ENCODE data around the gene GATM. TPM values are rescaled to one million over a fixed set of nuclear protein-coding genes. Genes with fewer than 3 reads are reported as not detected.

GATM gene
- total and polyA plus RNA-seq, 12 donors, result 3.6 to 73.2 (median 25.8) TPM

DNA sequence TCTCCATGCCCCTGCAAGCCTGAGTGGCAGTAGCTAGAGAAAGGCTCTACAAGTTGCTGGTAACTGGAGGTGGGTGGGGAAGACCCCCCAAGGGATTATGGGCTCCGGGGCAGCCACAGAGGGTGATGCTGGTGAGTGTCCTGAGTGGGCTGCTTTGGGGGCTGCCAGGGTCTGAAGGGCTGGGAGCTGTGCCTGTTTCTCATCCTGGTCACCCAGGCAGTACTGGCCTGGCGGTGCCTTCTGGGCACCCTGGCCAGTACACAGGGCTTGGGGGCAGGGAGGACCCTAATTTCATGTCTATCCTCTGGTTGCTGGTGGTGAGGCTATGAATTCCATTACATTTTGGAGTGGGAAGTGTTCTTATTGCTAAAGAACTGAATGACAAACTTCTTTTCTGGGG, 46.1 kb upstream of the GATM start:
- peaks cover 0 to 16% of the 10 kb centered on the region in 2 donors for H3K36me3 ChIP-seq (replicated peaks in 1 of 2)
- no peaks in the 10 kb centered on the region for H3K4me1 ChIP-seq (replicated peaks in 1 of 2)
- intact Hi-C loops (cut with DNase I), result no loop called here
- TF ChIP-seq, protein P1, sequence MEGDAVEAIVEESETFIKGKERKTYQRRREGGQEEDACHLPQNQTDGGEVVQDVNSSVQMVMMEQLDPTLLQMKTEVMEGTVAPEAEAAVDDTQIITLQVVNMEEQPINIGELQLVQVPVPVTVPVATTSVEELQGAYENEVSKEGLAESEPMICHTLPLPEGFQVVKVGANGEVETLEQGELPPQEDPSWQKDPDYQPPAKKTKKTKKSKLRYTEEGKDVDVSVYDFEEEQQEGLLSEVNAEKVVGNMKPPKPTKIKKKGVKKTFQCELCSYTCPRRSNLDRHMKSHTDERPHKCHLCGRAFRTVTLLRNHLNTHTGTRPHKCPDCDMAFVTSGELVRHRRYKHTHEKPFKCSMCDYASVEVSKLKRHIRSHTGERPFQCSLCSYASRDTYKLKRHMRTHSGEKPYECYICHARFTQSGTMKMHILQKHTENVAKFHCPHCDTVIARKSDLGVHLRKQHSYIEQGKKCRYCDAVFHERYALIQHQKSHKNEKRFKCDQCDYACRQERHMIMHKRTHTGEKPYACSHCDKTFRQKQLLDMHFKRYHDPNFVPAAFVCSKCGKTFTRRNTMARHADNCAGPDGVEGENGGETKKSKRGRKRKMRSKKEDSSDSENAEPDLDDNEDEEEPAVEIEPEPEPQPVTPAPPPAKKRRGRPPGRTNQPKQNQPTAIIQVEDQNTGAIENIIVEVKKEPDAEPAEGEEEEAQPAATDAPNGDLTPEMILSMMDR (IDR thresholded peaks at IDR 0.05), result no peak
- TF ChIP-seq POLR2A (IDR thresholded peaks at IDR 0.05), result no peak
- no peak for DNase-seq
- no peaks in the 10 kb centered on the region for H3K27me3 ChIP-seq
- WGBS, 4 donors, result 93 to 97% (median 95%) methylated on average over 2 of the region's 2 CpGs
- H3K9me3 ChIP-seq (replicated peaks in 1 of 3), result no peaks in the 10 kb centered on the region
- no peak overlapping the region for H3K27ac ChIP-seq
- H3K4me3 ChIP-seq, result no peak overlapping the region

DNA sequence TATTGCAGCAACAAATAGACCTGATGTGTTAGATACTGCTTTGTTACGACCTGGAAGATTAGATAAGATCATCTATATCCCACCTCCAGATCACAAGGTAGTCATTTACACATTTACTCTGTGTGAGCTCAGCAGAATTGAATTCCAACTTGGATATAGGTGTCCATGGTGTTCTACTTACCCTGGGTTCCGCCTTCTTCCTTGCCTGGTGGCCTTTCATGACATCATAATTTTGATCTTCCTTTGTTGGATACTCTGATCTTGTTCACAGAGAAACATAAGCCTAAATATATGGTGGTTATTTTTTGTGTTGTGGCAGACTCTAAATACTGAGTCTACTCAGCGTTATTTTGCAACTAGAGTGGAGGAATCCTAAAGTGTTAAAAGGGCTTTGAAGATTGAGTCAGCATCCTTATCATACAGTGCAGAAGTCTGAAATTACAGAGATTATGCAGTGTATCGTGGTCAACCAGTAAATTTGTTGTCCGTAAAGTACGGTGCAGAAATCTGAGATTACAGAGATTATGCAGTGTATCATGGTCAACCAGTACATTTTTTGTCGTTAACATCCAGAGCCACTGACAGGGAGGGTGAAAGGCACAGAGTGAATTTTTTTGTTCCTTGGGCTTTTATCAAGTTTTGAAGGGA, 39.1 kb upstream of the GATM start:
- Histone ChIP-seq H3K36me3 (replicated peaks in 1 of 2) (peaks cover 0 to 83% of the 10 kb centered on the region in 2 donors), H3K27ac (no peak overlapping the region), H3K27me3 (no peaks in the 10 kb centered on the region), H3K4me1 (replicated peaks in 1 of 2) (no peaks in the 10 kb centered on the region), H3K4me3 (no peak overlapping the region), H3K9me3 (replicated peaks in 1 of 3) (no peaks in the 10 kb centered on the region)
- intact Hi-C loops (cut with DNase I), result no loop called here
- TF ChIP-seq, protein P1 (IDR thresholded peaks at IDR 0.05), result no peak
- TF ChIP-seq POLR2A (IDR thresholded peaks at IDR 0.05), result no peak
- DNase-seq, result no peak
- 92 to 98% (median 95%) methylated on average over 7 of the region's 7 CpGs for WGBS, 4 donors

DNA sequence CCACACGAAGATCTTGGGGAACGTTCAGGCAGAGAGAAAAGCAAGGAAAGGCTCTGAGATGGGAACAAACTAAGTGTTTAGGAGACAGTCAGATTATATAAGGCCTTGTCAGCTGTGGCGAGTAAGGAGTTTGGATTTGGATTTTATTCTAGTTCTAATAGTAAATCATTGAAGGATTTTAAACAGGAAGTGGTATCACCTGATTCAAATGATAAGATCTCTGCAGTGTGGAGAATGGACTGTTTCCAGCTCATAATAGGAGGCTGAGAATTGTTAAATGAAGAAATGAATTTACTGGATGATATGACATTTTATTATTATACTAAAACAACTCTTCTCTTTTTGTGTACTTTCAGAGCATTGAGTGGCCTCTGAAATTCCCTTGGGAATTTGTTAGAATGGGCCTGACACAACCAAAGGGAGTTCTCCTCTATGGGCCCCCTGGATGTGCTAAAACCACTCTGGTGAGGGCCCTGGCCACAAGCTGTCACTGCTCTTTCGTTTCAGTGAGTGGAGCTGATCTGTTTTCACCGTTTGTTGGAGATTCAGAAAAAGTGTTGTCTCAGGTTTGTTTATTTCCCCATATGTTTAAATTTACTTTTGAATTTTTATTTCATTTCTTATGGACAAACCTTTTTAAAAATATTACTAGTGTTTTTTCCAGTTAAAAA, 36.0 kb upstream of the GATM start:
- no peak for DNase-seq
- TF ChIP-seq POLR2A (IDR thresholded peaks at IDR 0.05), result no peak
- TF ChIP-seq, protein P1 (IDR thresholded peaks at IDR 0.05), result no peak
- 68 to 83% (median 76%) methylated on average over 5 of the region's 5 CpGs for WGBS, 4 donors
- Histone ChIP-seq H3K36me3 (replicated peaks in 1 of 2) (peaks cover 0 to 89% of the 10 kb centered on the region in 2 donors), H3K4me3 (no peak overlapping the region), H3K27ac (no peak overlapping the region), H3K4me1 (replicated peaks in 1 of 2) (no peaks in the 10 kb centered on the region), H3K27me3 (no peaks in the 10 kb centered on the region), H3K9me3 (replicated peaks in 1 of 3) (no peaks in the 10 kb centered on the region)
- intact Hi-C loops (cut with DNase I), result no loop called here

DNA sequence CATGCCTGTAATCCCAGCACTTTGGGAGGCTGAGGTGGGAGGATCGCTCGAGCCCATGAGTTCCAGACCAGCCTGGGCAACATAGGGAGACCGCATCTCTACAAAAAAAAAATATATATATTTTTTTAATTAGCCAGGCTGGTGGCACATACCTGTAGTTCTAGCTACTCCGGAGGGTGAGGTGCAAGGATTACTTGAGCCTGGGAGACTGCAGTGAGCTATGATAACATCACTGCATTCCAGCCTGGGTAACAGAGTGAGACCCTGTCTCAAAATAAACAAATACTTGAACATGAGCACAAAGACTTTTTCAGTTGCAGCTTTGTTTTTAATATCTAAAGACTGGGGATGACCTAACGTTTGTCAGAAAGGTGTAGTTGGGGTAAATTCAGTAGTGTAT, 31.3 kb upstream of the GATM start:
- WGBS, 4 donors, result 88 to 96% (median 94%) methylated on average over 5 of the region's 5 CpGs
- TF ChIP-seq, protein P1 (IDR thresholded peaks at IDR 0.05), result no peak
- TF ChIP-seq POLR2A (IDR thresholded peaks at IDR 0.05), result no peak
- Histone ChIP-seq H3K27ac (no peak overlapping the region), H3K9me3 (replicated peaks in 1 of 3) (no peaks in the 10 kb centered on the region), H3K27me3 (no peaks in the 10 kb centered on the region), H3K4me3 (no peak overlapping the region), H3K4me1 (replicated peaks in 1 of 2) (peaks cover 0 to 11% of the 10 kb centered on the region in 2 donors), H3K36me3 (replicated peaks in 1 of 2) (peaks cover 0 to 81% of the 10 kb centered on the region in 2 donors)
- DNase-seq, result no peak
- intact Hi-C loops (cut with DNase I), result loop anchor here in 1 of 2 donors (10.0 kb wide), 1 partner anchor 245 kb away; no protein-coding TSS in a partner anchor

Measured in adrenal gland (tissue), 12 donors.